Endothelial cell of hepatic sinusoid (primary cell): Measurements from ENCODE around the gene KIF21A.

ENCODE experiments used
- in situ Hi-C: cut with HindIII; loops from 2 replicates; pipeline ENCODE4 v1.10.0; 2017; ENCODE audit warnings: low sequenced_read_pairs

The KIF21A gene

GRCh38 chr12:39389399-39390150 is 53.3 kb downstream of the KIF21A start:
- in situ Hi-C loops = no loop called here

GRCh38 chr12:39386335-39386734 is 56.6 kb downstream of the KIF21A start:
- in situ Hi-C loops = no loop called here

GRCh38 chr12:39383114-39383513 is 59.8 kb downstream of the KIF21A start:
- in situ Hi-C loops = no loop called here

- in situ Hi-C loops = no loop called here
Measured at GRCh38 chr12:39380090-39380489, 62.8 kb downstream of the KIF21A start.

- in situ Hi-C loops = no loop called here
Measured at GRCh38 chr12:39378341-39378740, 64.6 kb downstream of the KIF21A start.

GRCh38 chr12:39375206-39375808 is 67.6 kb downstream of the KIF21A start:
- in situ Hi-C loops = no loop called here

- in situ Hi-C loops = no loop called here
Measured at GRCh38 chr12:39372929-39373328, 70.0 kb downstream of the KIF21A start.

GRCh38 chr12:39372204-39372925 is 70.6 kb downstream of the KIF21A start:
- in situ Hi-C loops = no loop called here

- in situ Hi-C loops = no loop called here
Measured at GRCh38 chr12:39369756-39370155, 73.2 kb downstream of the KIF21A start.

GRCh38 chr12:39368891-39369290 is 74.0 kb downstream of the KIF21A start:
- in situ Hi-C loops = no loop called here

GRCh38 chr12:39368096-39368495 is 74.8 kb downstream of the KIF21A start:
- in situ Hi-C loops = no loop called here

- in situ Hi-C loops = no loop called here
Measured at GRCh38 chr12:39367494-39367893, 75.4 kb downstream of the KIF21A start.

GRCh38 chr12:39365364-39366001 is 77.4 kb downstream of the KIF21A start:
- in situ Hi-C loops = no loop called here

- in situ Hi-C loops = no loop called here
Measured at GRCh38 chr12:39364196-39364595, 78.7 kb downstream of the KIF21A start.

- in situ Hi-C loops = no loop called here
Measured at GRCh38 chr12:39359645-39360044, 83.3 kb downstream of the KIF21A start.

- in situ Hi-C loops = no loop called here
Measured at GRCh38 chr12:39357041-39357440, 85.9 kb downstream of the KIF21A start.

- in situ Hi-C loops = no loop called here
Measured at GRCh38 chr12:39355841-39356240, 87.1 kb downstream of the KIF21A start.

- in situ Hi-C loops = no loop called here
Measured at GRCh38 chr12:39354955-39355354, 88.0 kb downstream of the KIF21A start.

- in situ Hi-C loops = no loop called here
Measured at GRCh38 chr12:39352471-39353017, 90.4 kb downstream of the KIF21A start.

GRCh38 chr12:39351153-39351552 is 91.8 kb downstream of the KIF21A start:
- in situ Hi-C loops = no loop called here

- in situ Hi-C loops = no loop called here
Measured at GRCh38 chr12:39348941-39349626, 93.8 kb downstream of the KIF21A start.
